ENCODE results near the gene GHRHR. TPM values are rescaled to one million over a fixed set of nuclear protein-coding genes. Genes with fewer than 3 reads are reported as not detected.

The GHRHR gene
- total RNA-seq, 1 experiment from 2014 or later = not detected

DNA sequence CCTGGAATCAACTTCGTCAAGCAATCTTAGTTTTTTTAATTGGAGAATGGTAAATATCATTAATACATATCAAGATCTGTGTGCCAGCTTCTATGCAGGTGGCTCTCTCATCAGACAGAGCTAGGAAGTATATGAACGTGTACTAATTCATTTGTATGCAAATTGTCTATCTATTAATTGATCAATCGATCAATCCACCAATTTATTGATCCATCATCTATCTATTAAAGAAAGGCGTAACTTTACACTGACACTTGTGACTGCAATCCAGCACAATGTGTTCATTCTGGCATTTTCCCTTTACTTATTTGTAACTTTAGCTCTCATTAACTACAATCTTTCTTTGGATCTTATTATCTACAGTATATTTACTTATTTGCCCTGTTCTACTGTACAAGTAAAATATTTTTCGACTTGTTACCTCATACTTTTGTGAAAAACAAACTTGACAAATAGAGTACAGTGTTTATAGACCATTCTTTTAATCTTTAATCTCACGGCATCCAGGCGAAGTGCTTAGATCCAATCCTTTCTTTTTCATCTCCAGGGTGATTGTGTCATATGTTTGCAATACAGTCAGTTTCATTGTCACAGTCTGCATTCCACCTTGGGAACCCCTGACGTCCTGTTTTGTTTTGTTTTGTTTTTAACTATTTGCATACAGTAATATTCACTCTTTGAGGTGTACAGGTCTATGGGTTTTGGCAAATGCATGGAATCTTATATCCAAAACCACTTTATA, 22.0 kb upstream of the GHRHR start:
- TF ChIP-seq, protein P1, sequence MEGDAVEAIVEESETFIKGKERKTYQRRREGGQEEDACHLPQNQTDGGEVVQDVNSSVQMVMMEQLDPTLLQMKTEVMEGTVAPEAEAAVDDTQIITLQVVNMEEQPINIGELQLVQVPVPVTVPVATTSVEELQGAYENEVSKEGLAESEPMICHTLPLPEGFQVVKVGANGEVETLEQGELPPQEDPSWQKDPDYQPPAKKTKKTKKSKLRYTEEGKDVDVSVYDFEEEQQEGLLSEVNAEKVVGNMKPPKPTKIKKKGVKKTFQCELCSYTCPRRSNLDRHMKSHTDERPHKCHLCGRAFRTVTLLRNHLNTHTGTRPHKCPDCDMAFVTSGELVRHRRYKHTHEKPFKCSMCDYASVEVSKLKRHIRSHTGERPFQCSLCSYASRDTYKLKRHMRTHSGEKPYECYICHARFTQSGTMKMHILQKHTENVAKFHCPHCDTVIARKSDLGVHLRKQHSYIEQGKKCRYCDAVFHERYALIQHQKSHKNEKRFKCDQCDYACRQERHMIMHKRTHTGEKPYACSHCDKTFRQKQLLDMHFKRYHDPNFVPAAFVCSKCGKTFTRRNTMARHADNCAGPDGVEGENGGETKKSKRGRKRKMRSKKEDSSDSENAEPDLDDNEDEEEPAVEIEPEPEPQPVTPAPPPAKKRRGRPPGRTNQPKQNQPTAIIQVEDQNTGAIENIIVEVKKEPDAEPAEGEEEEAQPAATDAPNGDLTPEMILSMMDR (IDR thresholded peaks at IDR 0.05; ENCODE audit: insufficient read depth in 1 of 2, low read depth in 1 of 2, low read length in 1 of 2, severe bottlenecking in 1 of 2, unreplicated experiment in 1 of 2) = no peak
- Mint-ChIP-seq H3K9me3 (ENCODE audit: unreplicated experiment) (no peaks in the 10 kb centered on the region), H3K4me1 (ENCODE audit: low read depth, unreplicated experiment) (peaks cover 14% of the 10 kb centered on the region), H3K27me3 (ENCODE audit: insufficient read depth, unreplicated experiment) (no peaks in the 10 kb centered on the region), H3K4me3 (ENCODE audit: unreplicated experiment) (peak overlapping the region; percentile 42), H3K27ac (ENCODE audit: unreplicated experiment) (peak overlapping the region; percentile 58), H3K36me3 (ENCODE audit: insufficient read depth, unreplicated experiment) (no peaks in the 10 kb centered on the region)
- POLR2A ChIA-PET = no interaction called here
- no peak overlapping the region for H3K4me3 ChIP-seq (ENCODE audit: low read depth, low read length)
- CTCF ChIA-PET = interaction anchor here (0.8 kb wide), 1 partner anchor 181 kb away, joined by 3 read pairs; no protein-coding TSS in a partner anchor
- H3K27me3 ChIP-seq (replicated peaks; ENCODE audit: control insufficient read depth, insufficient read depth, low read length) = no peaks in the 10 kb centered on the region
- no peaks in the 10 kb centered on the region for H3K36me3 ChIP-seq (ENCODE audit: control insufficient read depth, insufficient read depth, low read length)
- DNase-seq = peak in 1 of 2 experiments; percentile 57
- intact Hi-C loops (cut with micrococcal nuclease; ENCODE audit: unreplicated experiment) = no loop called here
- peaks cover 9% of the 10 kb centered on the region for H3K4me1 ChIP-seq
- no peaks in the 10 kb centered on the region for H3K9me3 ChIP-seq
- no TSS peak for BruUV-seq (replicated peaks)

DNA sequence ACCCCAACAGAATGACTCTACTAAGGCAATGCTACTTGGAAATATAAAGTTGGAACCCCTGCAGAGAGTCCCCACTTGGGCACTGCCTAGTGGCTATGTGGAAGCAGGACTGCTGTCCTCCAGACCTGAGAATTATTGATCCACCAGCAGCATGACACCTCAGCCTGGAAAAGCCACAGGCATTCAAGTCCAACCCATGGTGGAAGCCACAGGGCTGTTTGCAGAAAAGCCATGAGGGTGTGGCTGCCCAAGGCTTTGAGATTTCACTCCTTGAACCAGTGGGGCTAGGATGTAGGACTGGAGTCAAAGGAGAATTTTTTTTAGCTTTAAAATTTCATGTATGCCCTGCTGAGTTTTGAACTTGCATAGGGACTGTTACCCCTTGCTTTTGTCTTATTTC, 13.6 kb upstream of the GHRHR start:
- TF ChIP-seq, protein P1 (IDR thresholded peaks at IDR 0.05; ENCODE audit: insufficient read depth in 1 of 2, low read depth in 1 of 2, low read length in 1 of 2, severe bottlenecking in 1 of 2, unreplicated experiment in 1 of 2) = no peak
- no peaks in the 10 kb centered on the region for H3K36me3 Mint-ChIP-seq (ENCODE audit: insufficient read depth, unreplicated experiment)

DNA sequence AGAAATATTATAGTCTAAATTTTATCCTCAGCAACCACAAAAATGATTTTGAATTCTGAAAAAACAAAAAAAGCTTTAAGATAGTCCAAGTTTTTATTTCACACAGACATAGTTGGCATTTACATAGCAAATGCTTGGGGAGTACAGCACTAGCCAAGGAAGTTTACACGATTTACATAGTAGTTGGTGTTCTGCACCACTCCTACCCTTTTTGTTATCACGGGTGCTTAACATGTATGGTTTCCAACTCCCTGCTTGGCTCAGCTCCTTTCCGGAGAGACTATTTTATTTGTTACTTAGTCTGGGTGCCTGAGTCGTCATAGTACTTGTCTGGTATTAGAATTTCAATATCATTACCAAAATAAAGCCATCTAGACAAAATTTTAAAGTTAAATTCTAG, 8.8 kb upstream of the GHRHR start:
- BruUV-seq (replicated peaks) = no TSS peak
- Histone ChIP-seq H3K4me3 (ENCODE audit: low read depth, low read length) (no peak overlapping the region), H3K9me3 (peaks cover 8% of the 10 kb centered on the region), H3K36me3 (ENCODE audit: control insufficient read depth, insufficient read depth, low read length) (no peaks in the 10 kb centered on the region), H3K27me3 (replicated peaks; ENCODE audit: control insufficient read depth, insufficient read depth, low read length) (no peaks in the 10 kb centered on the region), H3K4me1 (0 out of 2 replicates have a peak, but pooled peaks cover 3% of the 10 kb centered on the region)
- H3K27me3 Mint-ChIP-seq (ENCODE audit: insufficient read depth, unreplicated experiment) = no peaks in the 10 kb centered on the region
- ChIA-PET CTCF (no interaction called here), POLR2A (no interaction called here)
- H3K4me1 Mint-ChIP-seq (ENCODE audit: low read depth, unreplicated experiment) = no peaks in the 10 kb centered on the region
- no peaks in the 10 kb centered on the region for H3K36me3 Mint-ChIP-seq (ENCODE audit: insufficient read depth, unreplicated experiment)
- H3K27ac Mint-ChIP-seq (ENCODE audit: unreplicated experiment) = no peak overlapping the region
- TF ChIP-seq, protein P1 (IDR thresholded peaks at IDR 0.05; ENCODE audit: insufficient read depth in 1 of 2, low read depth in 1 of 2, low read length in 1 of 2, severe bottlenecking in 1 of 2, unreplicated experiment in 1 of 2) = no peak
- peaks cover 35% of the 10 kb centered on the region for H3K9me3 Mint-ChIP-seq (ENCODE audit: unreplicated experiment)
- H3K4me3 Mint-ChIP-seq (ENCODE audit: unreplicated experiment) = no peak overlapping the region
- intact Hi-C loops (cut with micrococcal nuclease; ENCODE audit: unreplicated experiment) = no loop called here
- DNase-seq = no peak

More for the DNA sequence above, 13.6 kb upstream of the GHRHR start:
- H3K4me1 Mint-ChIP-seq (ENCODE audit: low read depth, unreplicated experiment) = no peaks in the 10 kb centered on the region
- 0 out of 2 replicates have a peak, but pooled peaks cover 3% of the 10 kb centered on the region for H3K4me1 ChIP-seq
- no peak for DNase-seq
- CTCF ChIA-PET = no interaction called here
- H3K4me3 ChIP-seq (ENCODE audit: low read depth, low read length) = no peak overlapping the region
- H3K27ac Mint-ChIP-seq (ENCODE audit: unreplicated experiment) = no peak overlapping the region
- no peaks in the 10 kb centered on the region for H3K27me3 Mint-ChIP-seq (ENCODE audit: insufficient read depth, unreplicated experiment)
- H3K27me3 ChIP-seq (replicated peaks; ENCODE audit: control insufficient read depth, insufficient read depth, low read length) = no peaks in the 10 kb centered on the region
- H3K9me3 ChIP-seq = no peaks in the 10 kb centered on the region; the same call in none of the 2 replicates
- POLR2A ChIA-PET = no interaction called here
- H3K4me3 Mint-ChIP-seq (ENCODE audit: unreplicated experiment) = no peak overlapping the region
- H3K36me3 ChIP-seq (ENCODE audit: control insufficient read depth, insufficient read depth, low read length) = no peaks in the 10 kb centered on the region
- no TSS peak for BruUV-seq (replicated peaks)
- H3K9me3 Mint-ChIP-seq (ENCODE audit: unreplicated experiment) = peaks cover 33% of the 10 kb centered on the region
- intact Hi-C loops (cut with micrococcal nuclease; ENCODE audit: unreplicated experiment) = no loop called here

Measured in Caco-2 (cell line).